Gastroesophageal sphincter (tissue), 3 donors: ENCODE results near the gene SGCE.

Experiments used
- CTCF ChIP-seq, 4 experiments: fragments of 200-600 bp in 2 of 4; fragments of 450-650 bp in 2 of 4; sonication (generic) in 1 of 4; IDR thresholded peaks; one replicate each; pipeline ENCODE4 v1.5.1; 2017 to 2019; ENCODE audit warnings: antibody characterized with exemption in 4 of 4, mild to moderate bottlenecking in 2 of 4, moderate library complexity in 2 of 4
- EP300 ChIP-seq: sonication (generic); formaldehyde crosslinking; IDR thresholded peaks from one replicate; pipeline ENCODE4 v1.6.1; 2017; ENCODE audit warnings: antibody characterized with exemption, mild to moderate bottlenecking
- POLR2A ChIP-seq, 2 donors: fragments of 450-650 bp; IDR thresholded peaks; one replicate each; pipeline ENCODE4 v1.6.1; 2017; ENCODE audit warnings: antibody characterized with exemption in 2 of 2, mild to moderate bottlenecking in 2 of 2, moderate library complexity in 1 of 2
- POLR2AphosphoS5 ChIP-seq: sonication (generic); formaldehyde crosslinking; IDR thresholded peaks from one replicate; pipeline ENCODE4 v1.6.1; 2017; ENCODE audit warnings: antibody characterized with exemption

DNA sequence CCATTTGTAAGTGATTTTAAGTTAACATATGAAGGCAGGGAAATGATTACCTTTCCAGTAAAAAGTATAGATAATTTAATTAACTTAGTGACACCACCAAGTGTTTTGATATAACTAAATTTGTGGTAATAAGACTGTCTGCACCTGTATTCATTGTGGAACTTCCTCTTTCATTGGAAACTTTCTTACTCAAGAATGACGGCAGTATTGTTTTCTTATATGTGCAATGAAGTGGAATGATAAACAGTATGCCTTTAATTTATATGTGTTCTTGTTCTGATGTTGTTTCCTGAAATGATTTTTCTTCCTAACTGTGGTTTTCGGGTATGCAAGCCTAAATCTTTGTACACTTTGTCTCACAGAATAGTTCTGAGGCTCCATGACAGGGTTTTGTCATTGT lies 99.9 kb downstream of the SGCE start:
- TF ChIP-seq CTCF (IDR thresholded peaks at IDR 0.05) (no peak), POLR2A (IDR thresholded peaks at IDR 0.05) (no peak), EP300 (no peak), POLR2AphosphoS5 (no peak)
